ENCODE data around the gene DDX31. TPM values are rescaled to one million over a fixed set of nuclear protein-coding genes. Genes with fewer than 3 reads are reported as not detected.

The DDX31 gene
- total RNA-seq, 1 experiment from 2014 or later, result 14.6 TPM

DNA sequence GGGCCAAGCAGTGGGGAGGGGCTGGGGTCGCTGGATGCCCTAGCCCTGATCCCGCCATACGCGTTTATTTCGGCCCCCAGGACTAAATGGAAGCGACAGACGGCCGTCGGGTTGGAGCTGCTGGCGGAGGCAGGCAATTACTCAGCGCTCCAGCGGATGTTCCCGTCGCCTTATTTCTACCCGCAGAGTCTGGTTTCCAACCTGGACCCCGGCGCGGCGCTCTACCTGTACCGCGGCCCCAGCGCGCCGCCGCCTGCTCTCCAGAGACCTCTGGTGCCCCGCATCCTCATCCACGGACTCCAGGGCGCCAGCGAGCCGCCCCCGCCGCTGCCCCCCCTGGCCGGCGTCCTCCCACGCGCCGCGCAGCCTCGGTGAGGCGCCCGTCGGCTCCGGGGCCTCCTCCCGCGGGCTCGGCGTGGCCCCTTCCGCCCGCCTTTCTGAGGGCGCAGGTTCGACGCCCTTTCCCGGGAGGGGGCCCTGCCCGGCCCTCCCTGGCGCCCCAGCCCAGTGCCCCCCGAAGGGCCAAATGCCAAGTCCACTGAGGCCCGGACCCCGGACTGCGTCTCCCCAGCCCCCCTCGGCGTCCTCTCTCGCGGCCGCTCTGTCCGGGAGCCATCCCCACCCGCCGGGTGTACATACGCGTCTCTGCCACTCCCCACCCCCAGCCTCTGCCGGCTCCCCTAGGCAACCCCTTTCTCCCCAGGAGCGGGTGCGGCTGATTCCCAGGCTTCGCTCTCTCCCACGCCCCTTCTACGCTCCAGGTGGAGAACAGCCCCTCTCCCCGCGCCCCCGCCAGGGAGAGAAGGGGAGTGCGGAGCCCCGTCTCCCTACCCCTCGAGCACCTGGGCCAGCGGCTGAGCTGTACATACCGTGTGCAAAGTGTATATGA, 80.4 kb downstream of the DDX31 start:
- H3K4me2 ChIP-seq (ENCODE audit: low read length), result no peak overlapping the region
- no peaks in the 10 kb centered on the region for H4K20me1 ChIP-seq (ENCODE audit: low read length)
- no peak overlapping the region for H3K4me3 ChIP-seq (ENCODE audit: low read length)
- ChIA-PET CTCF (no interaction called here), POLR2A (ENCODE audit: unreplicated experiment) (no interaction called here)
- H3K9ac ChIP-seq (ENCODE audit: low read length), result no peak overlapping the region
- no peaks in the 10 kb centered on the region for H3F3A ChIP-seq (ENCODE audit: low read length, unreplicated experiment)
- H3K36me3 ChIP-seq (ENCODE audit: low read depth, low read length), result no peaks in the 10 kb centered on the region; the same call in 1 of the 2 replicates
- H3K4me1 ChIP-seq (ENCODE audit: insufficient read depth, low read length), result no peaks in the 10 kb centered on the region
- no peaks in the 10 kb centered on the region for H3K9me2 ChIP-seq (replicated peaks; ENCODE audit: low read length)
- no peak overlapping the region for H2AFZ ChIP-seq (ENCODE audit: low read length)
- no peaks in the 10 kb centered on the region for H3K27me3 ChIP-seq (ENCODE audit: low read length)
- no peak for DNase-seq
- TF ChIP-seq EZH2 (IDR thresholded peaks at IDR 0.05; ENCODE audit: low read length, unreplicated experiment) (no peak), EZH2phosphoT487 (IDR thresholded peaks at IDR 0.05; ENCODE audit: borderline replicate concordance, low read length) (no peak)
- TF ChIP-seq, protein P1, sequence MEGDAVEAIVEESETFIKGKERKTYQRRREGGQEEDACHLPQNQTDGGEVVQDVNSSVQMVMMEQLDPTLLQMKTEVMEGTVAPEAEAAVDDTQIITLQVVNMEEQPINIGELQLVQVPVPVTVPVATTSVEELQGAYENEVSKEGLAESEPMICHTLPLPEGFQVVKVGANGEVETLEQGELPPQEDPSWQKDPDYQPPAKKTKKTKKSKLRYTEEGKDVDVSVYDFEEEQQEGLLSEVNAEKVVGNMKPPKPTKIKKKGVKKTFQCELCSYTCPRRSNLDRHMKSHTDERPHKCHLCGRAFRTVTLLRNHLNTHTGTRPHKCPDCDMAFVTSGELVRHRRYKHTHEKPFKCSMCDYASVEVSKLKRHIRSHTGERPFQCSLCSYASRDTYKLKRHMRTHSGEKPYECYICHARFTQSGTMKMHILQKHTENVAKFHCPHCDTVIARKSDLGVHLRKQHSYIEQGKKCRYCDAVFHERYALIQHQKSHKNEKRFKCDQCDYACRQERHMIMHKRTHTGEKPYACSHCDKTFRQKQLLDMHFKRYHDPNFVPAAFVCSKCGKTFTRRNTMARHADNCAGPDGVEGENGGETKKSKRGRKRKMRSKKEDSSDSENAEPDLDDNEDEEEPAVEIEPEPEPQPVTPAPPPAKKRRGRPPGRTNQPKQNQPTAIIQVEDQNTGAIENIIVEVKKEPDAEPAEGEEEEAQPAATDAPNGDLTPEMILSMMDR (conservative IDR thresholded peaks at IDR 0.05; ENCODE audit: low read depth, low read length), result no peak
- no TSS peak for BruUV-seq (replicated peaks)
- no peak for ATAC-seq
- no peaks in the 10 kb centered on the region for H3K9me3 ChIP-seq (ENCODE audit: low read length)
- H3K79me2 ChIP-seq (ENCODE audit: low read length), result no peaks in the 10 kb centered on the region
- intact Hi-C loops (cut with micrococcal nuclease), result no loop called here
- H3K27ac ChIP-seq (ENCODE audit: low read length), result no peak overlapping the region

DNA sequence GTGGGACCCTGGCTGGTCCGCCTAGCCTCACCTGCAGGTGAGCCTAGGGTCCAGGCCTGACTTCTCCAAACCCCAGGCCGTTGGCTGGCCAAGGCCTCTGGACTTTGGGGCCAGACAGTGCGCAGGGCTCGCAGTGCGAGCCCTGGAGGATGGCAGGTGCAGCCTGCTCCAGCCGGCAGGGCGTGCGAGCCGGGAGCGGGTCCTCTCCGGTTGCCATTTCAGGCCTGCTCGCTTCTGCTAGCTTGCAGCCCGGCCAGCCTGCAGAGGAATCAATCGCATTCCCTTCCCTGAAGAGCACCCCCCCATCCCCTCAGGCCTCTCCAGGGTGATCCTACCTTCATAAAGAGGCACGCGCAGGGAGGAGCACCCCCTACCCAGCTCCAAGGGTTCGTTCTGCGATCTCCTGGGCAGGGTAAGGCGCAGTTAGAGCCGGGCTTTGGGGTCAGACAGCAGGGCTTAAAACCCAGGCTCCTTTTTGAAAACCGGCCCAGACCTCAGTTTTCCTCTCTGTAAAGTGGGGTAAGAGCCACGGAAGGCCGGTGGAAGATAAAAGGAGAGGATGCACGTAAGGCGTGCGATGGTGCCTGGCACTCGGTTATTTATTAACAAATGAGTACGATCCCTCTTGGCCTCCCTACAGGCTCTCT, 81.2 kb downstream of the DDX31 start:
- H3K9me2 ChIP-seq (replicated peaks; ENCODE audit: low read length), result no peaks in the 10 kb centered on the region
- ChIA-PET CTCF (no interaction called here), POLR2A (ENCODE audit: unreplicated experiment) (no interaction called here)
- BruUV-seq (replicated peaks), result no TSS peak
- intact Hi-C loops (cut with micrococcal nuclease), result no loop called here
- ATAC-seq (no peak), DNase-seq (no peak)
- no peak for TF ChIP-seq EZH2 (IDR thresholded peaks at IDR 0.05; ENCODE audit: low read length, unreplicated experiment)
- TF ChIP-seq, protein P1 (conservative IDR thresholded peaks at IDR 0.05; ENCODE audit: low read depth, low read length), result no peak
- no peak for TF ChIP-seq EZH2phosphoT487 (IDR thresholded peaks at IDR 0.05; ENCODE audit: borderline replicate concordance, low read length)
- H4K20me1 ChIP-seq (ENCODE audit: low read length), result no peaks in the 10 kb centered on the region
- H3K4me3 ChIP-seq (ENCODE audit: low read length), result no peak overlapping the region
- H3K27ac ChIP-seq (ENCODE audit: low read length), result no peak overlapping the region
- H3K27me3 ChIP-seq (ENCODE audit: low read length), result no peaks in the 10 kb centered on the region
- no peaks in the 10 kb centered on the region for H3F3A ChIP-seq (ENCODE audit: low read length, unreplicated experiment)
- no peaks in the 10 kb centered on the region for H3K9me3 ChIP-seq (ENCODE audit: low read length)
- H2AFZ ChIP-seq (ENCODE audit: low read length), result no peak overlapping the region
- no peaks in the 10 kb centered on the region for H3K4me1 ChIP-seq (ENCODE audit: insufficient read depth, low read length)
- H3K9ac ChIP-seq (ENCODE audit: low read length), result no peak overlapping the region
- H3K4me2 ChIP-seq (ENCODE audit: low read length), result no peak overlapping the region
- H3K79me2 ChIP-seq (ENCODE audit: low read length), result no peaks in the 10 kb centered on the region
- H3K36me3 ChIP-seq (ENCODE audit: low read depth, low read length), result no peaks in the 10 kb centered on the region; the same call in 1 of the 2 replicates

DNA sequence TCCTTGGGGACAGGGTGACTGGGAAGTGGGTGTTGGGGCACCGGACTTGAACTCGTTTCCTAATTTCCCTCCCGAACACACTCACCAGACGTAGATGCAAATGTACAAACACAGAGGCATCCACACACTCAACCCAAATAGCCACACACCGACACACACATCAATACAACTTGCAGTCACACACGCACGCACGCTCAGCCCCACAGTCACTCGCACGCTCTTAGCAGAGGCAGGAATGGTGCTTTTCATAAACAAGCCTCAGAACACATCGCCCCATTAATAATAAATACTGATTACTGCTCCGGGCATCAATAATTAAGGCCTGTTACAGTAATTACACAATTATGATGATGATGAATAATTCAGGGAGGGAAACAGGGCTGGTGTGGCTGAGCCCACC, 81.7 kb downstream of the DDX31 start:
- intact Hi-C loops (cut with micrococcal nuclease), result no loop called here
- Histone ChIP-seq H3K4me1 (ENCODE audit: insufficient read depth, low read length) (no peaks in the 10 kb centered on the region), H3K4me3 (ENCODE audit: low read length) (no peak overlapping the region), H3K9ac (ENCODE audit: low read length) (no peak overlapping the region), H3K9me2 (replicated peaks; ENCODE audit: low read length) (no peaks in the 10 kb centered on the region), H3K27me3 (ENCODE audit: low read length) (no peaks in the 10 kb centered on the region), H3K9me3 (ENCODE audit: low read length) (no peaks in the 10 kb centered on the region), H3K79me2 (ENCODE audit: low read length) (no peaks in the 10 kb centered on the region), H3K4me2 (ENCODE audit: low read length) (no peak overlapping the region), H3K27ac (ENCODE audit: low read length) (no peak overlapping the region), H3K36me3 (ENCODE audit: low read depth, low read length) (no peaks in the 10 kb centered on the region; the same call in 1 of the 2 replicates), H2AFZ (ENCODE audit: low read length) (no peak overlapping the region), H3F3A (ENCODE audit: low read length, unreplicated experiment) (no peaks in the 10 kb centered on the region), H4K20me1 (ENCODE audit: low read length) (no peaks in the 10 kb centered on the region)
- ChIA-PET POLR2A (ENCODE audit: unreplicated experiment) (no interaction called here), CTCF (no interaction called here)
- ATAC-seq (no peak), DNase-seq (no peak)
- TF ChIP-seq, protein P1 (conservative IDR thresholded peaks at IDR 0.05; ENCODE audit: low read depth, low read length), result no peak
- no peak for TF ChIP-seq EZH2 (IDR thresholded peaks at IDR 0.05; ENCODE audit: low read length, unreplicated experiment)
- no peak for TF ChIP-seq EZH2phosphoT487 (IDR thresholded peaks at IDR 0.05; ENCODE audit: borderline replicate concordance, low read length)
- BruUV-seq (replicated peaks), result no TSS peak
